OCI-LY3 (cell line): ENCODE data around the gene ZNF423.
"Not testable (repeated sequence)": the region's sequence is repeated elsewhere in the genome, so short reads cannot be mapped to it uniquely, and the experiment has no call there.

ENCODE experiments used
- EZH2phosphoT487 ChIP-seq: fragments of 200-600 bp; shearing (Covaris generic); IDR thresholded peaks from 2 replicates; pipeline ENCODE4 v1.6.1; 2018; ENCODE audit warnings: antibody characterized with exemption, mixed run types, low read depth
- TF ChIP-seq, protein P1 (sequence below): fragments of 200-600, 300-600 bp; sonication (generic); IDR thresholded peaks from 2 replicates; pipeline ENCODE4 v1.5.1; 2014; ENCODE audit warnings: antibody characterized with exemption, low read length, low read depth

DNA sequence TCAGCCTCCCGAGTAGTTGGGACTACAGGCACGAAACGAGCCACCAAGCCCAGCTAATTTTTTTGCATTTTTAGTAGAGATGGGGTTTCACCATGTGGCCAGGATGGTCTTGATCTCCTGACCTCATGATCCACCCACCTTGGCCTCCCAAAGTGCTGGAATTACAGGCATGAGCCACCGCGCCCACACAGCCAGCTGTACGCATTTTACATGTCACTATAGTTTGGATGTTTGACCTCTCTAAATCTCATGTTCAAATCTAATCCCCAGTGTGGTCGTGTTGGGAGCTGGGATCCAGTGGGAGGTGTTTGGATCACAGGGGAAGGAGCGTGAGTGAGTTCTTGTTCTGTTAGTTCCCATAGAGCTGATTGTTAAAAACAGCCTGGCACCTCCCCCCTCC, 293.0 kb downstream of the ZNF423 start:
- TF ChIP-seq, protein P1, sequence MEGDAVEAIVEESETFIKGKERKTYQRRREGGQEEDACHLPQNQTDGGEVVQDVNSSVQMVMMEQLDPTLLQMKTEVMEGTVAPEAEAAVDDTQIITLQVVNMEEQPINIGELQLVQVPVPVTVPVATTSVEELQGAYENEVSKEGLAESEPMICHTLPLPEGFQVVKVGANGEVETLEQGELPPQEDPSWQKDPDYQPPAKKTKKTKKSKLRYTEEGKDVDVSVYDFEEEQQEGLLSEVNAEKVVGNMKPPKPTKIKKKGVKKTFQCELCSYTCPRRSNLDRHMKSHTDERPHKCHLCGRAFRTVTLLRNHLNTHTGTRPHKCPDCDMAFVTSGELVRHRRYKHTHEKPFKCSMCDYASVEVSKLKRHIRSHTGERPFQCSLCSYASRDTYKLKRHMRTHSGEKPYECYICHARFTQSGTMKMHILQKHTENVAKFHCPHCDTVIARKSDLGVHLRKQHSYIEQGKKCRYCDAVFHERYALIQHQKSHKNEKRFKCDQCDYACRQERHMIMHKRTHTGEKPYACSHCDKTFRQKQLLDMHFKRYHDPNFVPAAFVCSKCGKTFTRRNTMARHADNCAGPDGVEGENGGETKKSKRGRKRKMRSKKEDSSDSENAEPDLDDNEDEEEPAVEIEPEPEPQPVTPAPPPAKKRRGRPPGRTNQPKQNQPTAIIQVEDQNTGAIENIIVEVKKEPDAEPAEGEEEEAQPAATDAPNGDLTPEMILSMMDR = not testable (repeated sequence)
- not testable (repeated sequence) for TF ChIP-seq EZH2phosphoT487
